Globus pallidus (tissue), 1 donor: Measurements from ENCODE around the gene GBX1.

Source experiments
- DNase-seq: peaks from one replicate; pipeline ENCODE4 v3.0.0-alpha.2; 2015; ENCODE audit warnings: low spot score

The GBX1 gene

GRCh38 chr7:151128144-151128543, 39.4 kb downstream of the GBX1 start:
- no peak for DNase-seq

DNA sequence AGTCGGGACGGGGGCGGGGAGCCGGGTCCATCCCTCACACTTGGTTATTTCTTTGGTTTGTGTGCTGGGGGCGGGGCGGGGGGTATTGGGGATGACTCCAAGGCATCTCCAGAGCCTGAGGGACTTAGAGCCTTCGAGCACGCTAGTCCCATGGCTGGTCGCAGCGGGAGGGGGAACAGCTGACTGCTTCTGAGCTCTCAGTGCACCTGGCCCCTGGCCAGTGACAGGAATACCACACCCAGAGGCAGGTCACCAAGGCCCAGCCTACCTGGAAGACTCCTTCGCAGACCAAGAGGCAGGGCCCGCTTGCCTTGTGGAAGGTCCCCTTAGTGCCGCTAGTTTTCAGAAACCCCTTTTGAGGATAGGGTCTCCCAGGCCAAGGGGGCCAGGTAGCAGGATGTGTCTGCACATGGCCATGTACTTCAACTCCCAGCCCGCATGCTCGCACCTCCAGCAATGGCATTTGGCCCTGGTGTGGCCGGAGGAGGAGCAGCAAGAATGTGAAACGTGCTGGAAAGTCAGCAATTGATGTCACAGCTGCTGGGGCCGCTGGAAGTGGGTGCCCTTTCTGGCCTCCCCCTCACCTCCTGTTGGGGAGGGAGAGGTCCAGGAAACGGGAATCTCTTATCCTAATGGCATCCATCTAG, 40.9 kb downstream of the GBX1 start:
- DNase-seq, result no peak

GRCh38 chr7:151125846-151126481, 41.5 kb downstream of the GBX1 start:
- DNase-seq, result no peak

- no peak for DNase-seq
These were observed 42.0 kb downstream of the GBX1 start for GRCh38 chr7:151125470-151125845.

- DNase-seq, result no peak
These were observed 42.5 kb downstream of the GBX1 start for GRCh38 chr7:151124899-151125399.

DNA sequence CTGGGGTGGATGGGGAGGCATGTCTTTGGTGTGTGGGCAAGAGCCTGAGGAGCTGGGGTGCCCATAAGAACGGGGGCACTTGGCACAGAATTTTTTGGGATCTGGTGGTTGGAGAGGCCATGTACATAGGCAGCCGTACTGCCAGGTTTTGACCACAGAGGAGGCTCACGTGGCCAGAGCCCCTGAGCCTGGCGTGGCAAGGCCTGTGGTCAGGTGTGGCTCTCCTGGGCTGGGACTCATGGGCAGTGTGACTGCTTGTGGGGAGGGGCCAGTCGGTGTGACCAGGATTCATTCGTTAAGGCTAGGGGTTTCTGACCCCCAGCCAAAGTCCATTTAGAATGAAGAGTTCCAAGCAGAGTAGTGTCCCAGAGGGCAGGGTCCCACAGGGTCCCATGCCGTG, 43.0 kb downstream of the GBX1 start:
- DNase-seq, result no peak

GRCh38 chr7:151123822-151124464, 43.6 kb downstream of the GBX1 start:
- DNase-seq, result peak; percentile 78

DNA sequence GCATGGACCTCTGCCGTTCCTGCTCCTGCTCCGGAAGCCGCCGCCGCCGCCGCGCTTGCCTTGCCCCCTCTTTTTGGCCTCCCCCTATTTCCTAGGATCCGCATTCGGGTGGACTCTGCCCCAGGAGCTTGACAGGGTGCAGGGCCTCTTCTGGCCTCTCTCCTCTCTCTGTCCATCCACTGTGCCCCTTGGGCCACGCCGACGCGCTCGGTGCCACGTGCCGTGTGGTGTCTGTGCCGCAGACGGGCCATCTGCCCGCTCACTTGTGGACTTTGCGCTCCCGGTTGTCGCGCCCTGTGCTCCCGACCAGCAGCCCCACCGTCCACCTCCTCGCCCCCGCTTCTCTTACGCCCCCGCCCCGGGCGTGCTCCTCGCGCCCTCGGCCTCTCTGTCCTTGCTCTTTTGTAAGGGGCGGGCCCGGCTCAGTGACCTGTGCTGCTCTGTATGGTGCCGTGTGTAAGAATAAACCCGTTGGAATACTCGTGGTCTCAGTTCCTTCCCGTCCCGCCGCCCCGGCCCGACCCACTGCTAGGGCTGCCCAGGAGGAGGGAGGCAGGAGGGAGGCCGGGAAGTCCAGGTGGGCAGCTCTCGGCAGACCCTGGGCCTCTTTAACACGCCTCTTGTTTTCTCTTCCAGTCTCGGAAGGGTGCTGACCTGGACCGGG, 44.2 kb downstream of the GBX1 start:
- no peak for DNase-seq

GRCh38 chr7:151122796-151123157, 44.7 kb downstream of the GBX1 start:
- no peak for DNase-seq

DNA sequence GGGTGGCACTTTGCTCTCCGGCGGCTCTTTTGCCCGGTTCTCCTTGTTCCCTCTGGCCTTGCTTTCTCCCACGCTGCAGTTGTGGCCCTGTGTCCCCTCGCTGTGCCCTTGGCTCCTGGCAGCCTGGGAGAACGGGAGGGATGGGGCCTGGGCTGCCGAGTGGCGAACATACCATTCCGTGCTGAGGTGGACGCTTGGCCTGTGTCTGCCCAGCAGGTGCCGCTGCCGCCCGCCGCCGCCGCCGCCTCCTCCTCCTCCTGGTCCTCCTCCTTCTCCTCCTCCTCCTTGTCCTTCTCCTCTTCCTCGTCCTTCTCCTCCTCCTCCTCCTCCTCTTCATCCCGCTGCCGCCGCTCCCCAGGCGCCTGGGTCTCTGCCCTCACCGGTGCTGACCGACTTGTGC, 45.2 kb downstream of the GBX1 start:
- no peak for DNase-seq

- no peak for DNase-seq
These were observed 45.9 kb downstream of the GBX1 start for GRCh38 chr7:151121380-151122170.

- DNase-seq, result peak; percentile 55
These were observed 46.6 kb downstream of the GBX1 start for GRCh38 chr7:151120896-151121295.

GRCh38 chr7:151119902-151120301, 47.6 kb downstream of the GBX1 start:
- no peak for DNase-seq

- DNase-seq, result no peak
These were observed 48.5 kb downstream of the GBX1 start for GRCh38 chr7:151119055-151119415.

- DNase-seq, result no peak
These were observed 49.1 kb downstream of the GBX1 start for GRCh38 chr7:151118108-151119054.

DNA sequence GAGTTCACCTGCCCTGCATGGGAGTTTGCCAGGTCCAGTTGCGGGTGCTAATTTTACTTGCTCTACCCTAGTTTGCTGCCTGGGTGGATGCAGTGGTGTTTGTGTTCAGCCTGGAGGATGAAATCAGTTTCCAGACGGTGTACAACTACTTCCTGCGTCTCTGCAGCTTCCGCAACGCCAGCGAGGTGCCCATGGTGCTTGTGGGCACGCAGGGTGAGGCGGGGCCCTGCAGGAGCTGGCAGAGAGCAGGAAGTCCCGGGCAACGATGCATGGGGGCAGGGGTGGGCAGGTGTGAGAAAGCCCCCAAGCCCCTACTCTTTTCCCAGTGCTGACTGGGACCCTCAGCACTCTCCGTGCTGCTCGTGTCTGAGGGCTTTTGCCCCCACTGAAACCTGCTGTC, 49.9 kb downstream of the GBX1 start:
- no peak for DNase-seq

DNA sequence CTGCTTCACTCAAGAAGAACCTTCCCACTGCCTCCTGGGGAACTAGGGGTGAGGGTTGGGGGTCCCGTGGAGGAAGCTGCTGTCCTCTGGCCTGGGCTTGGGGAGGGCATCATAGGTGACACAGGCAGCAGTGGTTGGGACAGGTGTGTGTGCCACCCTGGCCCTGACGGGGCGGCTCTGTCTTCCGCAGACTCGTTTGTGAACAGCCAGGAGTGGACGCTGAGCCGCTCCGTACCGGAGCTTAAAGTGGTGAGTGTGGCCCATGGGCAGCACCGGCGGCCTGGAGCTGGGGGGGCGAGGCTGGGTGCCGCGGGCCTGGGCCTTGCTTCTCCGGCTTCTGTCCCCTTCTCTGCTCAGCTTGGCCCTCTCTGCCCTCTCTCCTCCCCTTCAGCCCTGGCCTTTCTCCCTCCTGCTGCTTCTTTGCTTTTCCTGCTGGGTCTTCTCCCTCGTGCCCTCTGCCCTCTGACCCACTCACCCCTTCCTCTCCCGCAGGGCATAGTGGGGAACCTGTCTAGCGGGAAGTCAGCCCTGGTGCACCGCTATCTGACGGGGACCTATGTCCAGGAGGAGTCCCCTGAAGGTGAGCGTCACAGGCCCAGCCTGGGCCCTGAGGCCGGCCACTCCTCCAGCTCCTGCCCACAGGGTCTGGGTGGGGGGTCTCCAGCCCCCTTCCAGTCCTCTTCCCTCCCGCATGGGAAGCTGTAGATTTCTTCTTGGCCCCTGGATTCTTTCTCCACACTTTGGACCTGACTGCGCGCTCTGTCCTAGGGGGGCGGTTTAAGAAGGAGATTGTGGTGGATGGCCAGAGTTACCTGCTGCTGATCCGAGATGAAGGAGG, 50.7 kb downstream of the GBX1 start:
- no peak for DNase-seq

- DNase-seq, result no peak
These were observed 51.6 kb downstream of the GBX1 start for GRCh38 chr7:151115836-151116418.

DNA sequence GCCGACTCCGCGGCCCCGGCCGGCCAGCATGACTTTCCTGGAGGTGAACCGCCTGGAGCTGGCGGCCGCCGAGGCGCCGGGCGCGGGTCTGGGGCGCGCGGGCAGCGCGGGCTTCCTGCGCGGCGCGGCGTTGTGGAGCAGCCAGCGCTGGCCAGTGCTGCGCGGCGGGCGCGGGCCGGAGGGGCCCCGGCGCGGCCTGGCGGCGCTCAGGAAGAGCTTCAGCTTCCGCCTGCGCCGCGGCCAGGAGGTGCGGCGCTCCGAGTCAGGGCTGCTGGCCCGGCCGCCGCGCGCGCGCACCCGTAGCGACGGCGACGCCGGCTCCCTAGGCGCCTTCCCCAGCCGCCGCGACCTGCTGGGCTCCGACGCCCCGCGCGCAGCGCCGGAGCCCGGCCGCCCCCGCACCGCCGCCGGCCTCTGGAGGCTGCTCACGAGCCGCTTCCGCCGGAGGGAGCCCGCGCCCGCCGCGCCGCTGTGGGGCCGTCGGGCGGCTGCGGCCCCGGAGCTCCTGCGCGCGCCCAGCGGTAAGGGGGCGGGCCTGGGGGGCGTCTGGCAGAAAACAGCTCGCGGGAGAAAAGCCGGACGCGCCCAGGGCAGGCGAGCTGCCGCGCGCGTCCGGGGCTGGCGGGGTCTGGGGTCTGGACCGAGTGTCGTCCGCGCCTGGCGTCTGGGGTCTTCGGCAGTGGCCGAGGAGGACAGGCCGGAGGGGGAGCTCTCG, 52.2 kb downstream of the GBX1 start:
- DNase-seq, result no peak
